Measurements from ENCODE around the gene RBM5. TPM values are rescaled to one million over a fixed set of nuclear protein-coding genes. Genes with fewer than 3 reads are reported as not detected.

RBM5 gene
- total and polyA plus RNA-seq, 2 donors from 2014 or later, result 51.0 to 149 TPM

DNA sequence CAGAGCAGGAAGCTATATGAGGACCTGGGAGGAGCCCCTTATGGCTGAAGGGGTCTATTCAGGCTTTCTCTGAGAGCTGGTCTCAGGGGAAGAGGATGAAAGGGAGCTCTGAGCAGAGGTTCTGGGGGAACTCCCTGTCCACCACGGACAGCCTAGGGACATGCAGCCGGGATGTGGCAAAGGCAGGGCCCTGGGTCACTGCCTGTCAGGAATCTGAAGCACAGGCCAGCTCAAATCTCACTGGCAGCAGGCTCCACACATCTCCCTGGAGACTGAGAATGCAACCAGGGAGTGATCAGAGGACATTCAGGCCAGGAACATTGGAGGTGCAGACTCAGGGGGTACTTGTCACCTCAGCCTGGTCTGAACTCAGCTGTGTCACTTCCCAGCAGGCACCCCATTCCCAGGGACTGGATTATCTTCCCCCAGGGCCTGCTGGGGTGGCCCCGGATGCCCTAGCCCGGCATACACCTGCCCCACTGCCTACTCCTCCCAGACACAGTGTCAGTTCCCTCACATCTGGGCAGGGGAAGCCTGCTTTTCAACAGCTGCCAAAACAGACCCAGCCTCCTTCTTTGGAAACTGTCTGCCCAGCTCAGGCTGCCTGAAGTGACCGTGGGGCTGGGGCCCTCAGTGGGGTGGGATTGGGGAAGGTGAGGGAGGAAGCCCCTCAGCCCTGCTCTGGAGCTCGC, 48.1 kb downstream of the RBM5 start:
- Histone ChIP-seq H3K4me3 (ENCODE audit: low read length in 3 of 3) (no peak overlapping the region), H3K9me3 (ENCODE audit: control insufficient read depth in 2 of 3, insufficient read depth in 1 of 3, low read length in 3 of 3) (no peaks in the 10 kb centered on the region), H3K9ac (ENCODE audit: low read length in 3 of 3) (no peak overlapping the region), H3K36me3 (ENCODE audit: control insufficient read depth in 2 of 3, insufficient read depth in 3 of 3, low read length in 3 of 3) (no peaks in the 10 kb centered on the region), H3K27ac (ENCODE audit: low read depth in 2 of 2, low read length in 2 of 2) (peak overlapping the region; percentile 22 to 51), H3K4me1 (ENCODE audit: control insufficient read depth in 2 of 3, insufficient read depth in 2 of 3, low read depth in 1 of 3, low read length in 3 of 3) (peaks cover 6 to 17% (median 14%) of the 10 kb centered on the region in 3 donors), H3K27me3 (ENCODE audit: control insufficient read depth, insufficient read depth, low read length) (no peaks in the 10 kb centered on the region)
- intact Hi-C loops (cut with DNase I), result no loop called here
- no peak for FAIRE-seq
- peak in 4 of 5 donors; percentile 87 to 90 (median 88) for DNase-seq
- TF ChIP-seq, protein P1, sequence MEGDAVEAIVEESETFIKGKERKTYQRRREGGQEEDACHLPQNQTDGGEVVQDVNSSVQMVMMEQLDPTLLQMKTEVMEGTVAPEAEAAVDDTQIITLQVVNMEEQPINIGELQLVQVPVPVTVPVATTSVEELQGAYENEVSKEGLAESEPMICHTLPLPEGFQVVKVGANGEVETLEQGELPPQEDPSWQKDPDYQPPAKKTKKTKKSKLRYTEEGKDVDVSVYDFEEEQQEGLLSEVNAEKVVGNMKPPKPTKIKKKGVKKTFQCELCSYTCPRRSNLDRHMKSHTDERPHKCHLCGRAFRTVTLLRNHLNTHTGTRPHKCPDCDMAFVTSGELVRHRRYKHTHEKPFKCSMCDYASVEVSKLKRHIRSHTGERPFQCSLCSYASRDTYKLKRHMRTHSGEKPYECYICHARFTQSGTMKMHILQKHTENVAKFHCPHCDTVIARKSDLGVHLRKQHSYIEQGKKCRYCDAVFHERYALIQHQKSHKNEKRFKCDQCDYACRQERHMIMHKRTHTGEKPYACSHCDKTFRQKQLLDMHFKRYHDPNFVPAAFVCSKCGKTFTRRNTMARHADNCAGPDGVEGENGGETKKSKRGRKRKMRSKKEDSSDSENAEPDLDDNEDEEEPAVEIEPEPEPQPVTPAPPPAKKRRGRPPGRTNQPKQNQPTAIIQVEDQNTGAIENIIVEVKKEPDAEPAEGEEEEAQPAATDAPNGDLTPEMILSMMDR (IDR thresholded peaks at IDR 0.05; ENCODE audit: borderline replicate concordance, extremely low read depth, insufficient read depth), result no peak

GRCh38 chr3:50137531-50137930, 48.8 kb downstream of the RBM5 start:
- peak overlapping the region in 1 of 2 donors; percentile 51 for H3K27ac ChIP-seq (ENCODE audit: low read depth in 2 of 2, low read length in 2 of 2)
- intact Hi-C loops (cut with DNase I), result no loop called here
- DNase-seq, result peak in 3 of 5 donors; percentile 17 to 59 (median 34)

GRCh38 chr3:50138266-50139200, 49.8 kb downstream of the RBM5 start:
- Histone ChIP-seq H3K4me3 (ENCODE audit: low read length in 3 of 3) (no peak overlapping the region), H3K9ac (ENCODE audit: low read length in 3 of 3) (no peak overlapping the region), H3K9me3 (ENCODE audit: control insufficient read depth in 2 of 3, insufficient read depth in 1 of 3, low read length in 3 of 3) (no peaks in the 10 kb centered on the region), H3K4me1 (ENCODE audit: control insufficient read depth in 2 of 3, insufficient read depth in 2 of 3, low read depth in 1 of 3, low read length in 3 of 3) (peaks cover 6 to 17% (median 14%) of the 10 kb centered on the region in 3 donors), H3K27ac (ENCODE audit: low read depth in 2 of 2, low read length in 2 of 2) (peak overlapping the region; percentile 22 to 28), H3K36me3 (ENCODE audit: control insufficient read depth in 2 of 3, insufficient read depth in 3 of 3, low read length in 3 of 3) (no peaks in the 10 kb centered on the region), H3K27me3 (ENCODE audit: control insufficient read depth, insufficient read depth, low read length) (no peaks in the 10 kb centered on the region)
- DNase-seq (peak in 4 of 5 donors; percentile 76 to 95 (median 90)), FAIRE-seq (no peak)
- intact Hi-C loops (cut with DNase I), result no loop called here
- TF ChIP-seq, protein P1 (IDR thresholded peaks at IDR 0.05; ENCODE audit: borderline replicate concordance, extremely low read depth, insufficient read depth), result no peak

More at GRCh38 chr3:50137531-50137930, 48.8 kb downstream of the RBM5 start:
- TF ChIP-seq, protein P1 (IDR thresholded peaks at IDR 0.05; ENCODE audit: borderline replicate concordance, extremely low read depth, insufficient read depth), result no peak
- no peaks in the 10 kb centered on the region for H3K9me3 ChIP-seq (ENCODE audit: control insufficient read depth in 2 of 3, insufficient read depth in 1 of 3, low read length in 3 of 3)
- H3K4me1 ChIP-seq (ENCODE audit: control insufficient read depth in 2 of 3, insufficient read depth in 2 of 3, low read depth in 1 of 3, low read length in 3 of 3), result peaks cover 6 to 17% (median 14%) of the 10 kb centered on the region in 3 donors
- H3K9ac ChIP-seq (ENCODE audit: low read length in 3 of 3), result no peak overlapping the region
- no peak overlapping the region for H3K4me3 ChIP-seq (ENCODE audit: low read length in 3 of 3)
- no peaks in the 10 kb centered on the region for H3K27me3 ChIP-seq (ENCODE audit: control insufficient read depth, insufficient read depth, low read length)
- H3K36me3 ChIP-seq (ENCODE audit: control insufficient read depth in 2 of 3, insufficient read depth in 3 of 3, low read length in 3 of 3), result no peaks in the 10 kb centered on the region
- FAIRE-seq, result no peak
